ENCODE data around the gene GEMIN8.

GEMIN8 gene

DNA sequence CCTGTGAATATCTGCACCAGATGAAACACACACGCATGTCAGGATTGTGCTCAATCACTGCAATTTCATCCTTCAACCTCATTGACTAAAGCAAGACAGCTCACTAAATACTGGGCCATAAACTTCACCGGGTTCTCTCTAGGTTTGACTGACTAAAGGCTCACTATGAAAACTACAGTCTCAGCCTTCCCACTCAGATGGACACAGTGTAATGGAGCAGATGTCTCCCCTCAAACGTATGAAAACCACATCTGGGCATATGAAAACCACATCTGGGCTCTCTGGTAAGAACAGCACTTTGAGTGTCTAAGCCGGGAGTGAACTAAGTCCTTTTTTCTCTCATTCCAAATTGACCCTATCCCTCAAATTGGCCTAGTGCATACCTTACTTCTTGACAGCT is 15.2 kb downstream of the GEMIN8 start:
- DNase-seq, result no peak

DNA sequence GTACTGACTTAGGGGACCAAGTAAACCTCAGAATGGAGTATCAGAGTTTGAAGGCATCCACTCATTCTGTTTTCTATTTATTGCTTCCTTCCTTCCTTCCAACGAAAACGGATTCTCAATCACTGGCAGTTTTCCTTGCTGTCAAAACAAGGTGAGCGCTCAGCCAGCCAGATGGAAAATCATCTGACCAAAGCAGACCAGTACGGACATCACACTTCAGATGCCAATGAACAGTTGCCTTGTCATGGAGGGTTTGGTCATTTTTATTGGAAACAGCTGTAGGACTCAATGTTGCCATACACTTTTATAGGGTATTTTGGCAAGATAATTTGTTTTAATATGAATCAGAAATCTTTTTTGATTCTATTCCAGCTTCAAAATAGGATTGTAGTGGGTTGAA is 16.6 kb downstream of the GEMIN8 start:
- no peak for DNase-seq

DNA sequence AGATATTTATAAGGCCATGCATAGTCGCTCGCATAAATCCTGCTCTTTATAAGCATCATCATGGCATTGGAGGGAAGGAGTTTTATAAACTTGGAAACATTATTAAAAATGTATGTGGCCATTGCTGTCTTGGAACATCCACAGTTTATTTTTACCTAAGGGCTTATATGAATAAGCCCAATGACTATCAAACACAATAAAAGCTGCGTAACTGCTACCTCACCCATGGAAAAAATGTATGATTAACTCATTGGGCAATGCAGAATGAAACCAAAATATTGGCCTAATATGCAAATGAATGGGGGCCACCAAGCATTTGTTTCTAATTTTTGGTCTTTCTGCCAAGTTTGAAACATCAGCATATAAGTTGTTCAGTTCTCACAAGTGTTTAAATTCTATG is 19.1 kb downstream of the GEMIN8 start:
- DNase-seq, result no peak

DNA sequence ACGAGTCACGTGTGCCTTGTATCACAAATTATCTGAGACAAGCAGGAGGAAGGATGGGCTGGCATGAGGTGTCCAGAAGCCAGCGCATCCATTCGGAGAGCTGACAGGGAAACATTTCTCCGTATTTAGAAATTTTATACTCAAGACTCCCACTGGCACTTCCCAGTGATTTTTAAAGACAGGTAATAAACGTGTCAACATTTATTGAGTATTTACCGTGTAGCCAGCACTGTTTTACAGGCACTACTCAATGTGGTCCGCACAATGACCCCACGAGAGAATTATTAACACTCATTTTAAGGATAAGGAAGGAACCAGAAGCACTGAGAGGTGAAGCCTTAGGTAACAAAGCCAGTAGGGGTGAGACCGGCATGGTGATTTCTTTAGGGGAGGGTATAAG is 23.2 kb downstream of the GEMIN8 start:
- DNase-seq, result no peak

DNA sequence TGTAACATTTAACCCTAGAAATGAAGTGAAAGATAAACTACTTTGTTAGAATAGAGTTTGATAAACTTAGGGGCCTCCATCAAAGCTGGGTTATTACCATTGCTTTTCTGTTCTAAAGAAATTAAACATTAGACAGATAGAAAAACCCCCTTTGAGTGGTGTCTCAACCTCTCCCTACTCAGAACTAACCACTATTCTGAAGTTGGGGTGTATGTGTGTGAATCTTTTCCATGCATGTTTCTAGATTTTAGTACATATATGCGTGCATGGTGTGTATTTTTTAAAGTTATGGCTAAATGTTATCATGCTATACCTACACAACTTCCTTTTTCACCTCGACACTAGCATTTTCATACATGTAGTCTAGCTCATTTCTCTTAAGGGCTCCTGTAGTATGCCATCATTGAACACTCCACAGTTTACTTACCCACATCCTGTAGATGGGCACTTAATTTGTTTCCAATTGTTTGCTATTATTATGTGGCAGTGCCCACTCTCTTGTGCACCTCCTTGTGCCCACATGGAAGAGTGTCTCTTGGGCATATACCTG is 25.7 kb downstream of the GEMIN8 start:
- no peak for DNase-seq

DNA sequence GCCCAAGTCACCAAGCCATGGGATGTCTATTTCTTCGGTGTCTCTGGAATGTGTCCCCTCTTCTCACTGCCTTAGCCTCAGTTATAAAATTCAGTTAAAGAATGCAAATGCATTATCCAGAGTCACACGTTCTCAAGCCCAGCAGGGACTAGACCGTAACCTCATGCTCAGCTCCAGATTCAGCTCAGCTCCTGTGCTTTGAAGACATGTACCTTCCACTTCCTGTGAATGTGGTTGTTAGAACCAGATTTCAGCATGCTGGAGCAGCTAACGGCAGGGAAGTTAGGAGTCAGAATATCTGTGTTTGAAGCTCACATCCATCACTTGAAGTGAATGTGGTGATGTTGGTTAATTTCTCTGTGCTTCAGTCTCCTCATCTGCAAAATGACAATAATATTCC is 26.7 kb downstream of the GEMIN8 start:
- no peak for DNase-seq

DNA sequence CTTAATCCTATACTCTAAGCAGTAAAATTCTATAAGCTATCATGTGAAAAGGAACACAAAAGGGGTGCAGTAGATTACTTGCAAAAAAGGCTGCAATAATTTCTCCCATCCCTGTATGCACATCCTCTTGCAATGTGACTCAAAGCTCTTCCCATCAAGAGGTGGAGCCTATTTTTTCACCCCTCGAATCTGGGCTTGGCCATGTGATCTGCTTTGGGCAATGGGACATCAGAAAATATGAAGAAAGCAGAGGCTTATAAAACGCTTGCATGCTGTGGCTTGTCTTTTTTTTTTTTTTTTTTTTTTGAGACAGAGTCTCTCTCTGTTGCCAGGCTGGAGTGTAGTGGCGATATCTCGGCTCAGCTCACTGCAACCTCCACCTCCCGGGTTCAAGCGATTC is 33.0 kb downstream of the GEMIN8 start:
- no peak for DNase-seq

DNA sequence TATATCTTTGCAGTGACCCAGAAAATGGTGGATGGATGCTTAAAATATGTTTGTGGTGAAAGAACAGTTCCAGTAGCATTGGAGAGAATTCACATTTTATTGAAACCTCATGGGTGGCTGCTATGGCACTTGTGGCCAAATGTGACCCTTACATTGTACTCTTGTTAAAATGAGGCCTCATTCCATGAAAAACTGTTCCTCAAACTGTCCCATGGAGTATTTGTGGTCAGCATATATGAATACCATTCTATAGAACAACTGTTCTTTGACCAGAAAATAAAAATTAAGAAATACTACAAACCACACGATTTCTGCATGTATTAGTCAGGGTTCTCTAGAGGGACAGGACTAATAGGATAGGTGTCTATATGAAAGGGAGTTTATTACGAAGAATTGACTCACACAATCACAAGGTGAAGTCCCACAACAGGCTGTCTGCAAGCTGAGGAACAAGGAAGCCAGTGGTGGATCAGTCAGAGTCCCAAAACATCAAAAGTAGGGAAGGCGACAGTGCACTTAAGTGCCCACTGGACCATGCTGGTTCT is 35.1 kb downstream of the GEMIN8 start:
- no peak for DNase-seq

DNA sequence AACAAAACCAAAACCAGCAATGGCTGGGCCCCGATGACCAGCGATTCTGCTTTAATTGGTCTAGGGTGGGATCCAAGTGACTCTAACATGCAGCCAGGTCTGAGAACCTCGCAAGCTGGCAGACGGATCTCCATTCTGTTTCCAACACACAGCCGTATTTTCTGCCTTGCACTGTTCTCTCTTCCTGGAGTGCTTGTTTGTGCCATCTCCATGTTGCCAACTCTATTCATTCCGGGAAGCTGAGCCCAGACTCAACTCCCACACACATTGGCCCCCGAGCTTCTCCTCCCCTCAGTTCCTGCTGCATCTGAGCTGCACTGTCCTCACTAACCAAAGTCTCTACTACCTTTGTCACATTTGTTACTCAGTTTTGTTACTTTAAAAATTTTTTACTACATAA is 35.6 kb downstream of the GEMIN8 start:
- DNase-seq, result no peak

DNA sequence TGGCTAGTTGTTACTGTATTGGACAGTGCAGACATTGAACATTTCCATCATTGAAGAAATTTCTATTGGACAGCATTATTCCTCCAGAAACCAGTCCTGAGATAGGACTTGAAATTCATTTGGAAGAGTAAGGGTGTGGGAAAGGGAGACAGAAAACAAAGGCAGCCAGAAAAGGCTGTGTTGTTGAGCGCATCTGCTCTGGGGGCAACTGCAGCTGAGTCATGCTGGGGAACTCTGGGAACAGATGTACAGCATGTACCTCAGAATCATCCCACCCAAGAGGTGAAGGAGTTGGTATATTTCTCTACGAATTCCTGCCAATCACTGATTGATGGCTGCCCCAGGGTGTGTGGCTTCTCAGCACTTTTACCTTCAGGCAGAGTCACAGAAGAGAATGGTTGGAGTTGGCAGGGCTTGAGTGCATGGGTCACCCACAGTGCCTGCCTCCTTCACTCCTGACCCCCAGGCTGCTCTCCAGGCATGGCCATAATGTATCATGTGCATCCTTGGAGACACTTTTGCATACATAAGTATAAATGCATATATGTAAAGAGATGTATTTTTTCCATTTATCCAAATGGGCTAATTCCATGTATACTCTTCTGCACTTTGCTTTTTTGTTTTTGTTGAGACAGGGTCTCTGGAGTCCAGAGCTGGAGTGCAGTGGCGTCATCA is 39.4 kb downstream of the GEMIN8 start:
- no peak for DNase-seq

DNA sequence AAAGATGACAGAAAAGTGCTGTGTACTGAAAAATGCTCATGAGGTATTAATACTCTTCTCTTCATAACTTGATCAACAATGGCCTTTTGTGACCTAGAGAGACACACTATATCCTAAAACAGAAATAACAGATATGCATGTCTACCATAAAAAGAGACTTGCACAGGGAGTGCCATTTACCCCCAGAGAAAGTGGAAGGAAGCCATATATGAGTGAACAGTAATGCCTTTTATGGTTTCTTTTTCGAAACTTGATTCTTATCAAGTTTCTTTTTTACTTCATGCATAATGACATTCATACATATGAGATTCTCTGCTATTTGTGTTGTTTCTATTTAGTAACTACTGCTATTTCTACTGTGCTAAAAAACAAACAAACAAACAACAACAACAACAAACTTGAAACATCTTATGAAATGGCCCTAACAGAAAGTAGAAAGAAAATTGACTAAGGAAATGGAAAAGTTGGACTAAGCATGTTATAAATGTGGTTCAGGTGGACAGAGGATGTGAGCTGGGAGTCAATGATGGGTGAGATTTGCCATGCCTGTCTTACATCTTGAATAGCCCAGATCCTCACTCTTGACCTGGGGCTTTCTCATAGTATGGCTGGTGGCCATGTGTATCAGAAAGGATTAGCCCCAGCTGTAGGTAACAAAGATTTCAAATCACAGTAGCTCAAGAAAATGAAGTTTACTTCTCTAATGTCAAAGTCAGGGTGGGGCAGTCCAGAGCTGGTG is 43.8 kb downstream of the GEMIN8 start:
- no peak for DNase-seq

DNA sequence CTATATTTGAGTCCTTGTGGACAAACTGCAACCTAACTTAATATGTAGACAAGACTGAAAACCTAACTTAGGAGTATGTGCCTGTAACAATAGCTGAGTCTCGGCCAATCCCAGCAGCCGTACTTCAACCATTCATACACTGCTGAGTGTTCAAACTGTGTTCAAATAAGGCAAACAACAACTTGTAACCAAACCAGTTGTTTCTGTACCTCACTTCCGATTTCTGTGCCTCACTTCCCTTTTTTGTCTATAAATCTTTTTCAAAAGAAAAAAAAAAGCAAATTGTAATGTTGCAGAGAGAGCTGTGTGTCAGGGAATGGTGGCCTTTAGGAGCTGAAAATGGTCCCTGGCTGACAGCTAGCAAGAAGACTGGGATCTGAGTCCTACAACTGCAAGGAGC is 46.0 kb downstream of the GEMIN8 start:
- DNase-seq, result peak; percentile 19

DNA sequence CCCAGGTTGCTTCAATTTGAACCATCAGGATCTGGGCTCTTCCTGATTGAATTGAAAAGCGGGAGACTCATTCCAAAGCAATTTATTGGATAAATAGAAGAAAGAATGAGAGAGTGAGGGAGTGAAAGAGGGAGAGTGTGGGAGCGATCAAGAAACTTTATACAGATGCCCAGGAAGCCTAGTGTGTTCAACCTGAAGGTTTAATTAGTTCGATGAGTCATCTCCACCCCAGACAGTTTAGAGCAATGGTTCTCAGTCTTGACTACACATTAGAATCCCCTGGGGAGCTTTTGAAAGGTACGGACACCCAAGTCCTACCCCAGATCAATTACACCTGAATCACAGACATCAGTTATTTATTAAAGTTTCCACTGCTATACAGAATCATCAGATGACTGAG is 61.5 kb downstream of the GEMIN8 start:
- DNase-seq, result no peak

DNA sequence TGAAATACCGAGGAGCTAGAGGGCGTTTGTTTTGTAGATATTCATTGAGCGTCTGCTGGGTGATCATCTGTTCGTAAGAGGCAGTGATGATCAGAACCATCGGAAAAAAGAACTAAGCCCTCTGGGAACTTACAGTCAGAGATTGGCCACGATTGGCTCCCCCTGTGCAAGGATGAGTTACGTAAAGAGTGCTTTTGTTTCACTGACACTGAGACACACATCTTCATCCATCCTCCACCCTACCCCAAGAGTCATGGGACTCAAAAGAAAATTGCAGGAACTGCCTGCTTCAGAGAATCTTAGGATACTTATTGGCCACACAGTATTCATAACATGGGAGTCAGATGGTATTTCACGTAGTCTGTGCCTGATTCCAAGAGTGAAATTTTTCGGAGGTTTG is 62.1 kb downstream of the GEMIN8 start:
- no peak for DNase-seq

DNA sequence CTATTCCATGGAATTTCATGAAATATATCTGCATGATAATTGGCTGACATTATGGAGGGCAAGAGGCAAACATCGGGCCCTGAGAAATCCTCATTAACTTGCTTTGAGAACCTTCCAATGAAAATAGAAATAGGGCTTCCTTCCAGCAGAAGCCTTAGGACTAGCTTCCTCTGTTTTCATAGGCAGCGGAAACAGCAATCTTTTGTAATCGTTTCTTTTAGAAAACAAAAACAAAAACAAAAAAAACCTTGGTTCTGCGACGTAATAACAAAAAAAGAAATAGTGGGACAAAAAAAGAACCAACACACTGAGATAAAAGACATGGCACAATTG is 62.9 kb downstream of the GEMIN8 start:
- DNase-seq, result no peak

DNA sequence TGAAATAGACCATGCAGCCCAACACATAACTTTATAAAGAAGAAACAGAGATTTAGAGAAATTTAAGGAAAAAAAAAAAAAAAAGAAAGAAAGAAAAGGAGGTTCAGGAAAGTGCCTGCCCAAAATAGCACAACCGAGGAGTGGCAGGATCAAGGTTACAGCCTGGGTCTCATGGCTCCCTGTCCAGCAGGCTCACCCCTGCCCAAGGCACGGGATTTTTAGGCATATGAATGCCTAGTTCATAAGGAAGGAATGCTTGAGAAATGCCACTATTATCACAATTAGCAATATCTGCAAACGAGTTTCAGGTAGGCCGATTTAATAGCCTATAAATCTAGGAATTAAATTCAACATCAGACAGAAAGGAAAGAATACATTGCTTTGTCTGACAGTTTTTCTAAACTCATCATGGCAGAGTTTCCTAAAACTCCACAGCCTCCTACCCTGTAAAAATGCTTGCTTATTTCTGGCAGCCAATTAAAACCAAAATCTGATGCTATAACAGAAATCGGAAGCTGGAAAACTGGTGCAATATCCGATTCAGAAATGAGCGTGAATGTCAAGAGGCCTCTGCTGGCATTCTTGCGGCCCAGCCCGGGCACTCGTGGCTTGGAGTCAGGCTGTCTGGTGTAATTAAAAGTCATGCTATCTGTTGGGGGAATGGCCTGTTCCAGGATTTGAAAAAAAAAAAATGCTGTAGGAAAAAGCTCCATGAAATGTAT is 63.5 kb downstream of the GEMIN8 start:
- no peak for DNase-seq

DNA sequence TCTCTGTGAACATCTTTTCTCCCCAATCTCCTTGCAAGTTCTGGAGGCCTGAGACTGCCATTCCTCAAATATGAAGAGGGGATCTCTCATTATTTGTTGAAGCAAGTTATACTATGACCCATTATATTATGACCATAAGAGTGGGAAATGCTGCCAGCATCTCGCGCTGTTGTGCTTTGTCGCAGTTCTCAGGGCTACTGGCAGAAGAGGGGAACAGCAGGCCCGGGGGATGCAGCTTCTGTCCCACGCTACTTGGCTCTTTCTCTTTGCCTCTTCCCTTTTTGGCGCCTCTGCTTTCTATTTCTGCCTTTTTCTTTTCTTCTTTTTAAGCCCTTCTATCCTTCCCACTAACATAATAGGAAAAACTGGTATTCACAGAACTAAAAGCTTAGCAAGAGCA is 64.2 kb downstream of the GEMIN8 start:
- DNase-seq, result no peak

DNA sequence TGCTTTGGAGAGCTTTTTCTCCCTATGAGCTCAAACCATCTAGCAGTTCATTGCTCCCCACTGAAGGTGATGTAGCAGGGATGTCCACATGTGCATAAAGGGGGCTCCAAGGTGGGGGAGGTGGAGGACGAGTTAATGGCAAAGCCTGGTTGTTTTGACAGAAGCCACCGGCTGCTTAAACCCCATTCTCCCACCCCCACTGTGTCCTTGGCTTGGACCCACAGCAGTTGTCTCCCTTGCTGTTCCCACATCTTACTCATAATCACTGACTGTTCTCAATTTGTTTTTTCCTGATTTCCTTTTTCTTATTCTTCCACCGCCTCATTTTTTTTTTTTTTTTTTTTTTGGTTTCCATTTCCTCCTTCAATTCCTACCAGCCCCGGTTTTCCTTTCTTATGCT is 72.7 kb downstream of the GEMIN8 start:
- no peak for DNase-seq
